K562 (cell line): Measurements from ENCODE around the gene FUBP3. TPM values are rescaled to one million over a fixed set of nuclear protein-coding genes. Genes with fewer than 3 reads are reported as not detected.
A peak's percentile ranks its signal among the peaks of the same experiment; 100 is the strongest.

Experiments
- ATF1 ChIP-seq, 2 experiments: fragments of 450-650 bp in 1 of 2; IDR thresholded peaks; 2 replicates each; pipeline ENCODE4 v1.6.1; 2016; ENCODE audit warnings: missing compliant biosample characterization in 1 of 2, missing genetic modification characterization in 1 of 2
- CCAR2 ChIP-seq: fragments of 200-400 bp; formaldehyde crosslinking; IDR thresholded peaks from 2 replicates; pipeline ENCODE4 v1.6.1; 2017; ENCODE audit warnings: mild to moderate bottlenecking, low read depth, low read length
- DIDO1 ChIP-seq: fragments of 450-650 bp; IDR thresholded peaks from 2 replicates; pipeline ENCODE4 v1.6.1; 2016; ENCODE audit warnings: low read depth, missing biosample characterization, missing genetic modification characterization
- GTF2A2 ChIP-seq: IDR thresholded peaks from 2 replicates; pipeline ENCODE4 v1.6.1; 2016; ENCODE audit warnings: mild to moderate bottlenecking, missing genetic modification characterization, missing compliant biosample characterization
- PTBP1 ChIP-seq: fragments of 200-400 bp; formaldehyde crosslinking; IDR thresholded peaks from 2 replicates; pipeline ENCODE4 v1.6.1; 2017; ENCODE audit warnings: low read depth, low read length
- SMARCA4 ChIP-seq: fragments of 450-650 bp; IDR thresholded peaks from 2 replicates; pipeline ENCODE4 v1.6.1; 2016
- polyA plus RNA-seq, 8 experiments: library from polyadenylated mRNA; depleted of rRNA in 4 of 8; stranded (reverse) in 5 of 8; unstranded in 3 of 8; fragments of >200 nt; fragmentation: Nextera tagmentation in 2 of 8; fragmentation: Illumina TruSeq in 1 of 8; extraction: Ambion mirVana in 2 of 8; extraction: Trizol in 1 of 8; gene quantifications; 2 replicates each; pipeline versions ENCODE4 v1.2.1 to v1.2.3, GENCODE V29; 2011 to 2014; ENCODE audit warnings: inconsistent platforms in 1 of 8, missing spikeins in 1 of 8
- total RNA-seq, 7 experiments: library from RNA; depleted of rRNA in 6 of 7; stranded (reverse); fragments of >200 nt in 6 of 7; fragmentation: Illumina TruSeq in 2 of 7; extraction: Trizol in 2 of 7; gene quantifications; 2 replicates each; pipeline versions ENCODE4 v1.2.1 to v1.2.3, GENCODE V29; 2011 to 2021; ENCODE audit warnings: low replicate concordance in 1 of 7
- TF ChIP-seq, protein P1 (sequence below): sonication (generic); formaldehyde crosslinking; IDR thresholded peaks from 2 replicates; pipeline ENCODE4 v1.8.0; 2022; ENCODE audit warnings: mild to moderate bottlenecking, missing genetic modification reagents, borderline replicate concordance
- TF ChIP-seq, protein P2 (sequence below): fragments of 250-450 bp; sonication (Bioruptor Pico); IDR thresholded peaks from 2 replicates; pipeline ENCODE4 v1.4.0; 2020
- TF ChIP-seq, protein P3 (sequence below): fragments of 200-800 bp; sonication (Bioruptor generic); IDR thresholded peaks from 2 replicates; pipeline ENCODE4 v1.6.1; 2017; ENCODE audit warnings: missing genetic modification characterization, missing compliant biosample characterization
- TF ChIP-seq, protein P4 (sequence below): sonication (generic); formaldehyde crosslinking; IDR thresholded peaks from 2 replicates; pipeline ENCODE4 v1.8.1; 2022; ENCODE audit warnings: missing genetic modification reagents

The FUBP3 gene
- total and polyA plus RNA-seq, 9 of the 15 experiments (the other 6 are each of a cell fraction or from before 2014, with no cell fraction given) = 3.0 to 64.0 (median 48.1) TPM

DNA sequence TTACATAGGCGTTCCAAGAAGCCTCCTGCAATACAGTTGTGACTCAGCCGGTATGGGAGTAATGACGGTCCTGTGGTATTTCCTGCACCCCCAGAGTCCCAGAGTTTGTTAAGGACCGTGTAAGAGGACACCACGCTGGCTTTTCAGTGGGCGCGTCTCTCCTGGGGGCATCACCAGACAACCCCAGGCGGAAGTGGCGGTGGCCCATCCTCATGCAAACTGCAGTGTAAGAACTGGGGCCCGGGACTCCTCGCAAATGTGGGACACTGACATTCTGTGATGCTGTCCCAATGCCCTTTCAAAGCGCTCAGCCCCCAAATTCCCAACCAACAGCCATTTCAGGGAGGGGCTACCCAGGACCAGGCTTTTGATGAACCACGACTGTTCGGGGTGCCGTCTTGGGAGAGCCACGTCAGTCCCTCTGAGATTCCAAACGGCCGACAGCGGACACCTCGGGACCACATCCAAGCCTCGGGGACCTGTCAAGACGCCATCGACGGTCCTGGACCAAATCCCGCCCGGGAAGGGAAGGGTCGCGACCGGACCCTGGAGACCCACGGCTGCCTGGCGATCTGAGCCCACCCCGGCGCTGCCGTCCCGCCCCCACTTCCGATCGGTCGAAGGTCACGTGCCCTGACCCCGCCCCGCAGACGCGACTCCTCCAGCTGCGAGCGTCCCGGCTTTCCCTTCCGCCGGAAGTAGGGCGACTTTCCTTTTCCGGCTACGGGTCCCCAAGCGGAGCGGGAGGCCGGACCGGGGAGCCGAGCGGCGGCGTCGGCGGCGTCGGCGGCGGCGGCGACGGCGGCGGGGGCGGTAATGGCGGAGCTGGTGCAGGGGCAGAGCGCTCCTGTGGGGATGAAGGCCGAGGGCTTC lies at the start of gene FUBP3 (continued):
- TF ChIP-seq, protein P1, sequence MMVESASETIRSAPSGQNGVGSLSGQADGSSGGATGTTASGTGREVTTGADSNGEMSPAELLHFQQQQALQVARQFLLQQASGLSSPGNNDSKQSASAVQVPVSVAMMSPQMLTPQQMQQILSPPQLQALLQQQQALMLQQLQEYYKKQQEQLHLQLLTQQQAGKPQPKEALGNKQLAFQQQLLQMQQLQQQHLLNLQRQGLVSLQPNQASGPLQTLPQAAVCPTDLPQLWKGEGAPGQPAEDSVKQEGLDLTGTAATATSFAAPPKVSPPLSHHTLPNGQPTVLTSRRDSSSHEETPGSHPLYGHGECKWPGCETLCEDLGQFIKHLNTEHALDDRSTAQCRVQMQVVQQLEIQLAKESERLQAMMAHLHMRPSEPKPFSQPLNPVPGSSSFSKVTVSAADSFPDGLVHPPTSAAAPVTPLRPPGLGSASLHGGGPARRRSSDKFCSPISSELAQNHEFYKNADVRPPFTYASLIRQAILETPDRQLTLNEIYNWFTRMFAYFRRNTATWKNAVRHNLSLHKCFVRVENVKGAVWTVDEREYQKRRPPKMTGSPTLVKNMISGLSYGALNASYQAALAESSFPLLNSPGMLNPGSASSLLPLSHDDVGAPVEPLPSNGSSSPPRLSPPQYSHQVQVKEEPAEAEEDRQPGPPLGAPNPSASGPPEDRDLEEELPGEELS = no peak
- TF ChIP-seq SMARCA4 (peak; percentile 37; the same call in 1 of the 2 replicates), DIDO1 (tag) (peak; percentile 25; the same call in 1 of the 2 replicates), GTF2A2 (no peak), ATF1 (CRISPR knock-in tag; IDR thresholded peaks at IDR 0.05) (no peak), ATF1 (tag; IDR thresholded peaks at IDR 0.05) (peak; percentile 80), PTBP1 (no peak), CCAR2 (no peak)
- TF ChIP-seq, protein P2, sequence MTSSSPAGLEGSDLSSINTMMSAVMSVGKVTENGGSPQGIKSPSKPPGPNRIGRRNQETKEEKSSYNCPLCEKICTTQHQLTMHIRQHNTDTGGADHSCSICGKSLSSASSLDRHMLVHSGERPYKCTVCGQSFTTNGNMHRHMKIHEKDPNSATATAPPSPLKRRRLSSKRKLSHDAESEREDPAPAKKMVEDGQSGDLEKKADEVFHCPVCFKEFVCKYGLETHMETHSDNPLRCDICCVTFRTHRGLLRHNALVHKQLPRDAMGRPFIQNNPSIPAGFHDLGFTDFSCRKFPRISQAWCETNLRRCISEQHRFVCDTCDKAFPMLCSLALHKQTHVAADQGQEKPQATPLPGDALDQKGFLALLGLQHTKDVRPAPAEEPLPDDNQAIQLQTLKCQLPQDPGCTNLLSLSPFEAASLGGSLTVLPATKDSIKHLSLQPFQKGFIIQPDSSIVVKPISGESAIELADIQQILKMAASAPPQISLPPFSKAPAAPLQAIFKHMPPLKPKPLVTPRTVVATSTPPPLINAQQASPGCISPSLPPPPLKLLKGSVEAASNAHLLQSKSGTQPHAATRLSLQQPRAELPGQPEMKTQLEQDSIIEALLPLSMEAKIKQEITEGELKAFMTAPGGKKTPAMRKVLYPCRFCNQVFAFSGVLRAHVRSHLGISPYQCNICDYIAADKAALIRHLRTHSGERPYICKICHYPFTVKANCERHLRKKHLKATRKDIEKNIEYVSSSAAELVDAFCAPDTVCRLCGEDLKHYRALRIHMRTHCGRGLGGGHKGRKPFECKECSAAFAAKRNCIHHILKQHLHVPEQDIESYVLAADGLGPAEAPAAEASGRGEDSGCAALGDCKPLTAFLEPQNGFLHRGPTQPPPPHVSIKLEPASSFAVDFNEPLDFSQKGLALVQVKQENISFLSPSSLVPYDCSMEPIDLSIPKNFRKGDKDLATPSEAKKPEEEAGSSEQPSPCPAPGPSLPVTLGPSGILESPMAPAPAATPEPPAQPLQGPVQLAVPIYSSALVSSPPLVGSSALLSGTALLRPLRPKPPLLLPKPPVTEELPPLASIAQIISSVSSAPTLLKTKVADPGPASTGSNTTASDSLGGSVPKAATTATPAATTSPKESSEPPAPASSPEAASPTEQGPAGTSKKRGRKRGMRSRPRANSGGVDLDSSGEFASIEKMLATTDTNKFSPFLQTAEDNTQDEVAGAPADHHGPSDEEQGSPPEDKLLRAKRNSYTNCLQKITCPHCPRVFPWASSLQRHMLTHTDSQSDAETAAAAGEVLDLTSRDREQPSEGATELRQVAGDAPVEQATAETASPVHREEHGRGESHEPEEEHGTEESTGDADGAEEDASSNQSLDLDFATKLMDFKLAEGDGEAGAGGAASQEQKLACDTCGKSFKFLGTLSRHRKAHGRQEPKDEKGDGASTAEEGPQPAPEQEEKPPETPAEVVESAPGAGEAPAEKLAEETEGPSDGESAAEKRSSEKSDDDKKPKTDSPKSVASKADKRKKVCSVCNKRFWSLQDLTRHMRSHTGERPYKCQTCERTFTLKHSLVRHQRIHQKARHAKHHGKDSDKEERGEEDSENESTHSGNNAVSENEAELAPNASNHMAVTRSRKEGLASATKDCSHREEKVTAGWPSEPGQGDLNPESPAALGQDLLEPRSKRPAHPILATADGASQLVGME (CRISPR knock-in tag) = no peak
- TF ChIP-seq, protein P3, sequence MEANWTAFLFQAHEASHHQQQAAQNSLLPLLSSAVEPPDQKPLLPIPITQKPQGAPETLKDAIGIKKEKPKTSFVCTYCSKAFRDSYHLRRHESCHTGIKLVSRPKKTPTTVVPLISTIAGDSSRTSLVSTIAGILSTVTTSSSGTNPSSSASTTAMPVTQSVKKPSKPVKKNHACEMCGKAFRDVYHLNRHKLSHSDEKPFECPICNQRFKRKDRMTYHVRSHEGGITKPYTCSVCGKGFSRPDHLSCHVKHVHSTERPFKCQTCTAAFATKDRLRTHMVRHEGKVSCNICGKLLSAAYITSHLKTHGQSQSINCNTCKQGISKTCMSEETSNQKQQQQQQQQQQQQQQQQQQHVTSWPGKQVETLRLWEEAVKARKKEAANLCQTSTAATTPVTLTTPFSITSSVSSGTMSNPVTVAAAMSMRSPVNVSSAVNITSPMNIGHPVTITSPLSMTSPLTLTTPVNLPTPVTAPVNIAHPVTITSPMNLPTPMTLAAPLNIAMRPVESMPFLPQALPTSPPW (CRISPR knock-in tag) = peak; percentile 79
- TF ChIP-seq, protein P4, sequence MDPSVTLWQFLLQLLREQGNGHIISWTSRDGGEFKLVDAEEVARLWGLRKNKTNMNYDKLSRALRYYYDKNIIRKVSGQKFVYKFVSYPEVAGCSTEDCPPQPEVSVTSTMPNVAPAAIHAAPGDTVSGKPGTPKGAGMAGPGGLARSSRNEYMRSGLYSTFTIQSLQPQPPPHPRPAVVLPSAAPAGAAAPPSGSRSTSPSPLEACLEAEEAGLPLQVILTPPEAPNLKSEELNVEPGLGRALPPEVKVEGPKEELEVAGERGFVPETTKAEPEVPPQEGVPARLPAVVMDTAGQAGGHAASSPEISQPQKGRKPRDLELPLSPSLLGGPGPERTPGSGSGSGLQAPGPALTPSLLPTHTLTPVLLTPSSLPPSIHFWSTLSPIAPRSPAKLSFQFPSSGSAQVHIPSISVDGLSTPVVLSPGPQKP = no peak
